Measurements from ENCODE around the gene HSPD1.
"Not testable (repeated sequence)": the region's sequence is repeated elsewhere in the genome, so short reads cannot be mapped to it uniquely, and the experiment has no call there.

The HSPD1 gene

GRCh38 chr2:197498235-197498936, 1.3 kb downstream of the HSPD1 start:
- peak overlapping the region; percentile 82 to 93 for H3K4me3 ChIP-seq (ENCODE audit: low read length in 2 of 2)
- peak overlapping the region; percentile 95 to 97 for H3K27ac ChIP-seq (ENCODE audit: low read depth in 2 of 2, low read length in 2 of 2)
- H3K27me3 ChIP-seq (ENCODE audit: control insufficient read depth in 2 of 2, insufficient read depth in 2 of 2, low read length in 2 of 2): no peaks in the 10 kb centered on the region
- peak overlapping the region; percentile 92 to 97 for H3K9ac ChIP-seq (ENCODE audit: low read depth in 1 of 2, low read length in 2 of 2)
- peaks cover 17 to 20% of the 10 kb centered on the region in 2 donors for H3K4me1 ChIP-seq (ENCODE audit: control insufficient read depth in 2 of 2, insufficient read depth in 2 of 2, low read length in 2 of 2)
- no peaks in the 10 kb centered on the region for H3K9me3 ChIP-seq (ENCODE audit: control insufficient read depth in 2 of 2, low read length in 2 of 2)
- H3K36me3 ChIP-seq (ENCODE audit: control insufficient read depth in 2 of 2, insufficient read depth in 2 of 2, low read length in 2 of 2): peaks cover 32 to 42% of the 10 kb centered on the region in 2 donors

DNA sequence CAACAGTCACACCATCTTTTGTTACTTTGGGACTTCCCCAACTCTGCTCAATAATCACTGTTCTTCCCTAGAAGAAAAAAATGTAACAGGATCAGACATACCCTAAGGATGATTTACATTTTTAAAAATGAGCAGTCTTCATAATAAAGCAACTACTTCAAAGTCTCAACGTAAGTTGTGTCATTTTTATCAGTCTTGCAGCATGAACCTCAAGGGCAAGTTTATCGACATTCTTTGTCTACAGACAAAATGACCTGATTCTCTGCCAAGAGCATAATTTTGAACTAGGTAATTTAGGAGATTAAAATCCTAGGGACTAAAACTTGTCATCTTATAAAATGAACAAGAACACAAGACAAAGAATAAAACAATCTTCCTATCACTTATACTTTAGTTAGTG, 2.3 kb downstream of the HSPD1 start:
- no peaks in the 10 kb centered on the region for H3K9me3 ChIP-seq (ENCODE audit: control insufficient read depth in 2 of 2, low read length in 2 of 2)
- no peak overlapping the region for H3K27ac ChIP-seq (ENCODE audit: low read depth in 2 of 2, low read length in 2 of 2)
- H3K4me1 ChIP-seq (ENCODE audit: control insufficient read depth in 2 of 2, insufficient read depth in 2 of 2, low read length in 2 of 2): peaks cover 16 to 19% of the 10 kb centered on the region in 2 donors
- no peak overlapping the region for H3K4me3 ChIP-seq (ENCODE audit: low read length in 2 of 2)
- no peaks in the 10 kb centered on the region for H3K27me3 ChIP-seq (ENCODE audit: control insufficient read depth in 2 of 2, insufficient read depth in 2 of 2, low read length in 2 of 2)
- H3K9ac ChIP-seq (ENCODE audit: low read depth in 1 of 2, low read length in 2 of 2): no peak overlapping the region
- peaks cover 40 to 50% of the 10 kb centered on the region in 2 donors for H3K36me3 ChIP-seq (ENCODE audit: control insufficient read depth in 2 of 2, insufficient read depth in 2 of 2, low read length in 2 of 2)

- H3K9me3 ChIP-seq (ENCODE audit: control insufficient read depth in 2 of 2, low read length in 2 of 2): no peaks in the 10 kb centered on the region
- H3K9ac ChIP-seq (ENCODE audit: low read depth in 1 of 2, low read length in 2 of 2): no peak overlapping the region
- no peak overlapping the region for H3K4me3 ChIP-seq (ENCODE audit: low read length in 2 of 2)
- peaks cover 47 to 54% of the 10 kb centered on the region in 2 donors for H3K36me3 ChIP-seq (ENCODE audit: control insufficient read depth in 2 of 2, insufficient read depth in 2 of 2, low read length in 2 of 2)
- no peak overlapping the region for H3K27ac ChIP-seq (ENCODE audit: low read depth in 2 of 2, low read length in 2 of 2)
- peaks cover 10 to 15% of the 10 kb centered on the region in 2 donors for H3K4me1 ChIP-seq (ENCODE audit: control insufficient read depth in 2 of 2, insufficient read depth in 2 of 2, low read length in 2 of 2)
- no peaks in the 10 kb centered on the region for H3K27me3 ChIP-seq (ENCODE audit: control insufficient read depth in 2 of 2, insufficient read depth in 2 of 2, low read length in 2 of 2)
Measured at GRCh38 chr2:197496695-197497094, 2.9 kb downstream of the HSPD1 start.

DNA sequence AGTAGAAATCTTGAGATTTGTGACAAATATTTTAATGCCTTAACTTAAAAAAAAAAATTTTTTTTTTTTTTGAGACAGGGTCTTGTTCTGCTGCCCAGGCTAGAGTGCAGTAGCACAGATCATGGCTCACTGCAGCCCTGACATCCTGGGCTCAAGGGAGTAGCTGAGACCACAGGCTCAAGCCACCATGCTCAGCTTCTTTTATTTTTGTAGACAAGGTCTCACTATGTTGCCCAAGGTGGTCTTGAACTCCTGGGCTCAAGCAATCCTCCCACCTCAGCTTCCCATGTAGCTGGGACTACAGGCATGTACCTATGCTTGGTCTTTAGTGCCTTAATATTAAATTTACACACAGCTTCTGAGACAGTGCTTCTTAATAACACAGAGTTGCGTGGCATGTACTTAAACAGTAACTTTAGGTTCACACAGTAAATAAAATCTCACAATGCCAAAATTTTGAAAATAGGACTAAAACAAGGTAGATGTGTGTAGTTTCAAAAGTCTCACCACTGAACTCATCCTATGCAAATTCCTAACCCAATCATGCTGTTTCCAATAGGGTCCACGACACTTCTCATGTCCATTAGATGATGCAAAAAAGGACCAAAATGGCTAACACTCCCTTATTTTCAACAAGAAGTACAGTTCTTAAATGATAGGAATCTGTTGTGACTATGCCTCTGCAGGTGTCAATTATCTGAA, 4.1 kb downstream of the HSPD1 start:
- Histone ChIP-seq H3K9ac (ENCODE audit: low read depth in 1 of 2, low read length in 2 of 2) (no peak overlapping the region), H3K36me3 (ENCODE audit: control insufficient read depth in 2 of 2, insufficient read depth in 2 of 2, low read length in 2 of 2) (peaks cover 55 to 59% of the 10 kb centered on the region in 2 donors), H3K27ac (ENCODE audit: low read depth in 2 of 2, low read length in 2 of 2) (no peak overlapping the region), H3K9me3 (ENCODE audit: control insufficient read depth in 2 of 2, low read length in 2 of 2) (no peaks in the 10 kb centered on the region), H3K4me3 (ENCODE audit: low read length in 2 of 2) (no peak overlapping the region), H3K27me3 (ENCODE audit: control insufficient read depth in 2 of 2, insufficient read depth in 2 of 2, low read length in 2 of 2) (no peaks in the 10 kb centered on the region), H3K4me1 (ENCODE audit: control insufficient read depth in 2 of 2, insufficient read depth in 2 of 2, low read length in 2 of 2) (peaks cover 9 to 15% of the 10 kb centered on the region in 2 donors)

- no peaks in the 10 kb centered on the region for H3K27me3 ChIP-seq (ENCODE audit: control insufficient read depth in 2 of 2, insufficient read depth in 2 of 2, low read length in 2 of 2)
- no peak overlapping the region for H3K27ac ChIP-seq (ENCODE audit: low read depth in 2 of 2, low read length in 2 of 2)
- no peak overlapping the region for H3K9ac ChIP-seq (ENCODE audit: low read depth in 1 of 2, low read length in 2 of 2)
- no peaks in the 10 kb centered on the region for H3K9me3 ChIP-seq (ENCODE audit: control insufficient read depth in 2 of 2, low read length in 2 of 2)
- peaks cover 45 to 58% of the 10 kb centered on the region in 2 donors for H3K36me3 ChIP-seq (ENCODE audit: control insufficient read depth in 2 of 2, insufficient read depth in 2 of 2, low read length in 2 of 2)
- H3K4me3 ChIP-seq (ENCODE audit: low read length in 2 of 2): no peak overlapping the region
- no peaks in the 10 kb centered on the region for H3K4me1 ChIP-seq (ENCODE audit: control insufficient read depth in 2 of 2, insufficient read depth in 2 of 2, low read length in 2 of 2)
Measured at GRCh38 chr2:197487385-197487784, 12.3 kb downstream of the HSPD1 start.

DNA sequence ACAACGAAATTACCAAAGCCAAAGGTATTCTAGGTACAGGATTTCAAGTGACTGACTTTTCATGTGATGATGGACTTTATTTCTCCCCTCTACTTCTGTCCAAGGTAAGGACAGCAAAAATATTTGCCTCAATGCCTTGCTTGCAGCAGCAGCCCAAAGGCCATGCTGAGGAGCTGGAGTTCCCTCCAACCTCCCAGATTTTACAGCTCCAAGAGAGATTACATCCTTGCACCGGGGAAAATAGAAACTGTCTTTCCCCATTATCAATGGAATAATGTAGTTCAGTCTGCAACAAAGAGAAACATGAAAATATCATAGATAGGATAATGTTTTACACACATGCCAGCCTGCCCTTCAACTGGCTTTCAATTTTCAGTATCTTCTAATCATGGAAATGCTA, 13.5 kb downstream of the HSPD1 start:
- no peak overlapping the region for H3K4me3 ChIP-seq (ENCODE audit: low read length in 2 of 2)
- H3K27ac ChIP-seq (ENCODE audit: low read depth in 2 of 2, low read length in 2 of 2): no peak overlapping the region
- H3K9ac ChIP-seq (ENCODE audit: low read depth in 1 of 2, low read length in 2 of 2): no peak overlapping the region
- no peaks in the 10 kb centered on the region for H3K4me1 ChIP-seq (ENCODE audit: control insufficient read depth in 2 of 2, insufficient read depth in 2 of 2, low read length in 2 of 2)
- H3K36me3 ChIP-seq (ENCODE audit: control insufficient read depth in 2 of 2, insufficient read depth in 2 of 2, low read length in 2 of 2): peaks cover 33 to 47% of the 10 kb centered on the region in 2 donors
- H3K27me3 ChIP-seq (ENCODE audit: control insufficient read depth in 2 of 2, insufficient read depth in 2 of 2, low read length in 2 of 2): no peaks in the 10 kb centered on the region
- no peaks in the 10 kb centered on the region for H3K9me3 ChIP-seq (ENCODE audit: control insufficient read depth in 2 of 2, low read length in 2 of 2)

DNA sequence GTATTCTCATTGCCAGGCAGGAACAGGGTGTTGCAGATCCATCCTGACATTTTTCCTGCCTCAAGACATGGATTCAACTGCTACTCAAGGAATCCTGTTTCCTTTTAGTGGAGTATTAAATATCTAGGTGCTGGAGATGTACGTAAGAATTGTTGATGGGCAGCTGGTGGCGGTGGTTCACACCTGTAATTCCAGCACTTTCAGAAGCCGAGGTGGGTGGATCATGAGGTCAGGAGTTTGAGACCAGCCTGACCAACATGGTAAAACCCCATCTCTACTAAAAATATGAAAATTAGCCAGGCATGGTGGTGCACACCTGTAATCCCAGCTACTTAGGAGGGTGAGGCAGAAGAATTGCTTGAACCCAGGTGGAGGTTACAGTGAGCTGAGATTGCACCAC, 15.4 kb downstream of the HSPD1 start:
- H3K4me1 ChIP-seq (ENCODE audit: control insufficient read depth in 2 of 2, insufficient read depth in 2 of 2, low read length in 2 of 2); H3K9me3 ChIP-seq (ENCODE audit: control insufficient read depth in 2 of 2, low read length in 2 of 2); H3K9ac ChIP-seq (ENCODE audit: low read depth in 1 of 2, low read length in 2 of 2); H3K27ac ChIP-seq (ENCODE audit: low read depth in 2 of 2, low read length in 2 of 2); H3K27me3 ChIP-seq (ENCODE audit: control insufficient read depth in 2 of 2, insufficient read depth in 2 of 2, low read length in 2 of 2); H3K4me3 ChIP-seq (ENCODE audit: low read length in 2 of 2): not testable (repeated sequence)
- H3K36me3 ChIP-seq (ENCODE audit: control insufficient read depth in 2 of 2, insufficient read depth in 2 of 2, low read length in 2 of 2): peaks cover 19 to 33% of the 10 kb centered on the region in 2 donors

GRCh38 chr2:197480165-197481036, 19.2 kb downstream of the HSPD1 start:
- no peaks in the 10 kb centered on the region for H3K9me3 ChIP-seq (ENCODE audit: control insufficient read depth in 2 of 2, low read length in 2 of 2)
- no peaks in the 10 kb centered on the region for H3K27me3 ChIP-seq (ENCODE audit: control insufficient read depth in 2 of 2, insufficient read depth in 2 of 2, low read length in 2 of 2)
- no peak overlapping the region for H3K4me3 ChIP-seq (ENCODE audit: low read length in 2 of 2)
- no peak overlapping the region for H3K9ac ChIP-seq (ENCODE audit: low read depth in 1 of 2, low read length in 2 of 2)
- H3K36me3 ChIP-seq (ENCODE audit: control insufficient read depth in 2 of 2, insufficient read depth in 2 of 2, low read length in 2 of 2): peaks cover 17 to 25% of the 10 kb centered on the region in 2 donors
- H3K4me1 ChIP-seq (ENCODE audit: control insufficient read depth in 2 of 2, insufficient read depth in 2 of 2, low read length in 2 of 2): no peaks in the 10 kb centered on the region
- no peak overlapping the region for H3K27ac ChIP-seq (ENCODE audit: low read depth in 2 of 2, low read length in 2 of 2)

DNA sequence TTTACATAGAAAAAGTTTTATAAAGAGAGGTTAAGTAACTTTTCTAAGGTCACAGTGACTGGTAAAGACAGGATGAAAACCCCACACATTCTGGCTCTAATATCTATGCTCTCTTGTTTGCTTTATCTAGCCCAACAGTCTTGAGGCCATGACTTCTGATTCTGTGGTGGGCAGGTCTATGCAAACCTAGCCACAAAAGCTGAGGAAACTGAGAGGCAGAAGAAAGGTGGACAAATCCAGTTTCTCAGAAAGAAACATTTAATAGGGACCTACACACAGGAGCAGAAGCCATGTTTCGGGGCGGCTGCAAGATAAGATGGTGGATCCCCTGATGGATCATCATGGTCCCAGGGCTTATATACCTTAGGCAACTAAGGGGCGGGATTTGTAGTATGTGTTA, 21.8 kb downstream of the HSPD1 start:
- H3K27me3 ChIP-seq (ENCODE audit: control insufficient read depth in 2 of 2, insufficient read depth in 2 of 2, low read length in 2 of 2): no peaks in the 10 kb centered on the region
- no peak overlapping the region for H3K4me3 ChIP-seq (ENCODE audit: low read length in 2 of 2)
- H3K36me3 ChIP-seq (ENCODE audit: control insufficient read depth in 2 of 2, insufficient read depth in 2 of 2, low read length in 2 of 2): peaks cover 33 to 37% of the 10 kb centered on the region in 2 donors
- no peak overlapping the region for H3K27ac ChIP-seq (ENCODE audit: low read depth in 2 of 2, low read length in 2 of 2)
- no peak overlapping the region for H3K9ac ChIP-seq (ENCODE audit: low read depth in 1 of 2, low read length in 2 of 2)
- H3K4me1 ChIP-seq (ENCODE audit: control insufficient read depth in 2 of 2, insufficient read depth in 2 of 2, low read length in 2 of 2): no peaks in the 10 kb centered on the region
- H3K9me3 ChIP-seq (ENCODE audit: control insufficient read depth in 2 of 2, low read length in 2 of 2): no peaks in the 10 kb centered on the region

DNA sequence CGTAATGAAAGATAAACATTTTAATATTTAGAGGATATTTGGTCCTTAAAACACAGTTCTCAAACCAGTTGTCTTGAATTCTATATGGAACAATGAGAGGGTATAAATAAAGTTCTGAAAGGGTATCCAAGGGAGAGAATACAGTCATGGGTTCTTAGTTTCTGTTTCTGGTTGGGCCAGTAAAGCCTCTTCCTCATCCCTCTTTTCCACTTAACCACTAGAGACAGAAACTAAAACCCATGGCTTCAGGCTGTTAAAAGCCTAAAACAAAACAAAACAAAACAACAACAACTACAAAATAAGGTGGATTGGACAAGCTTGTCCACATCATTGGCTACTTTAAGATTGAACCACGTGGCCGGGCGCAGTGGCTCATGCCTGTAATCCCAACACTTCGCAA, 27.5 kb downstream of the HSPD1 start:
- Histone ChIP-seq H3K27me3 (ENCODE audit: control insufficient read depth in 2 of 2, insufficient read depth in 2 of 2, low read length in 2 of 2) (no peaks in the 10 kb centered on the region), H3K9me3 (ENCODE audit: control insufficient read depth in 2 of 2, low read length in 2 of 2) (no peaks in the 10 kb centered on the region), H3K27ac (ENCODE audit: low read depth in 2 of 2, low read length in 2 of 2) (no peak overlapping the region), H3K4me1 (ENCODE audit: control insufficient read depth in 2 of 2, insufficient read depth in 2 of 2, low read length in 2 of 2) (no peaks in the 10 kb centered on the region), H3K4me3 (ENCODE audit: low read length in 2 of 2) (no peak overlapping the region), H3K36me3 (ENCODE audit: control insufficient read depth in 2 of 2, insufficient read depth in 2 of 2, low read length in 2 of 2) (peaks cover 46 to 64% of the 10 kb centered on the region in 2 donors), H3K9ac (ENCODE audit: low read depth in 1 of 2, low read length in 2 of 2) (no peak overlapping the region)

Data from mucosa of rectum (tissue), 2 donors.